Stimulated activated CD4-positive, alpha-beta T cell treated with anti-CD3 and anti-CD28 coated beads, Interleukin-15, amount 100 ng/mL, for 48 hours (primary cell): ENCODE measurements around the gene TSEN34.
A peak's percentile ranks its signal among the peaks of the same experiment; 100 is the strongest.
"Not testable (repeated sequence)": the region's sequence is repeated elsewhere in the genome, so short reads cannot be mapped to it uniquely, and the experiment has no call there.

Experiments
- DNase-seq, 2 donors: peaks; one replicate each; pipeline ENCODE4 v3.0.0-alpha.2; 2020; ENCODE audit warnings: low read depth in 2 of 2

The TSEN34 gene

DNA sequence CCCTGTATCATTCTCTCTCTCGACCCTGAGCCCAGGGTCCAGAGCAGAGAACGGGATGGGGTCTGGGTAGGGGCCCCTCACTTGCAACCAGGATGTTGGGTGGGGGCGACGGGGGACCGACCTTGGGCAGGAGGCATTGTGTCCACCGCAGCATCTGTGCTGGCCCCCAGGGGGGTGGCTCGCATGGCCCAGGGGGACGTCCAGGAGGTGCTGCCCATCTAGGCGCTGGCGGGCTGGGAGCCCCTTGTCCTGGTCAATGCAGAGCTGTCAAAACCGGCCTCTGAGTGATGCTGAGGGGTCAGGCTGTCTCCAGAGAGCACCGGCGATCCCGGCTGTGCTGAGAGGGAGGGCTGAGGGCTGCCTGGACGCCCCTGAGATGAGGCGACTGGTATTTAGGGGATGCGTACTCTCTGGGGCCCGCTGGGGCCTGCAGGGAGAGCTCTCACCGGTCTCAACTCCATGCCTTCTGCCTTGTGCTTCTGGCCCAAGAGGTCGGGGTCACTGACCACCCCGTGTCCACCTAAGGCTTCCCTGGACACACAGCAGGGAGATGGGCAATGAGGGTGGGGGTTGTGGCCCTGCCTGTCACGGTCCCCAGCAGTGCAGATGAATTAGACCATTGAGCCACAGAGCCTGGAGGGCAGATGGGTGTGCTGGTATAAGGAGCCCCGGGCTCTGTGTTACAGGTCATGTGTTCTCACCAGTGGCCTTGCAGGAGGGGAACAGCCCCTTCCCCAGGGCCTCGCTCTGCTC is 18.1 kb downstream of the TSEN34 start:
- DNase-seq: no peak

DNA sequence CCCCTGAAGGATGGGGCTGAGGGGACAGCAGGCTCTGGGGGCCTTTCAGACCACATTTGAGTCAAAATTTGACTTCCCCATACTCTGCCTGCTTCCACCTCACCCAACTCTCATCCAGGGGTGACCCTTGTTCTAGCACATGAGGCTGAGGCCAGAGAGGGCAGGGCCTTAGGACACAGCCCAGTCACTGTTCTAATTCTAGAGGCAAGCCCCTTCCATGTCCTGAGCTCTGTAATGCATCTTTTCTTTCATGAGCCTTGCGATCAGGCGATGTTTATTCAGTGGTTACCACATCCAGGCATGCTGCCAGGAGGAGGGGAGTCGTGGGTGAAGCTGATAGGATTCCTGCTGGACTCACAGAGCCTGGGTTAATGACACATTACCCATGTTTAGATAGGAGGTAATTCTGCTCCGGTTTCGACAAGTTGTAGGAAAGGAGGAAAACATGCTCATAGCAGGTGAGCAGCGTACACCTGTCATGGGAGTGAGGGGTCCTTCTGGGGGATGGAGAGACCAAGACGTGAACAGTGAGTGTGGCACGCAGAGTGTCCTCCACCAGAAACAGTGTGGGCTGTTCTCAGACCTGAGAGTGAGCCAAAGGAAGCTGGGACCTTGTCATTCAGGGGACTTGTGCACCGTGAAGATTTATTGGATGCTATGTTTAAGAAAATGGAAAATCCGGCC is 18.8 kb downstream of the TSEN34 start:
- DNase-seq: no peak

DNA sequence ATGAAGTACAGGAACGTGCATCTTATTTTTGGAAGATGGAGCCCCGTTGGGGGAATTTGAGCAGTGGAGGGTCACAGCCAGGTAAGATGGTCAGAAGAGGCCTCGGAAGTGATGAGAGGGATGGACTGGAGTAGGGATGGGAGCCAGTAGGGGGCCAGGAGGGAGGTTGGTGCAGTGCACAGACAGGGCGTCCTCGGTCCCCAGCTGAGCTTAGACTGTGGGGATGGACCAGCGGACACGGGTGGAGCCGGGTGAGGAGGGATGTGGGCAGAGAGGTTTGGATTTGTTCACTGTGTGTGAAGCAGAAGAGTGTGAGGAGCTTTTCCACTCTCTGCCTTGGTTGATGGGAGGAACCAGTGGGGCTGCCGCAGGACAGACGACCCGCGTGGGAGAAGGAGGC is 20.1 kb downstream of the TSEN34 start:
- no peak for DNase-seq

DNA sequence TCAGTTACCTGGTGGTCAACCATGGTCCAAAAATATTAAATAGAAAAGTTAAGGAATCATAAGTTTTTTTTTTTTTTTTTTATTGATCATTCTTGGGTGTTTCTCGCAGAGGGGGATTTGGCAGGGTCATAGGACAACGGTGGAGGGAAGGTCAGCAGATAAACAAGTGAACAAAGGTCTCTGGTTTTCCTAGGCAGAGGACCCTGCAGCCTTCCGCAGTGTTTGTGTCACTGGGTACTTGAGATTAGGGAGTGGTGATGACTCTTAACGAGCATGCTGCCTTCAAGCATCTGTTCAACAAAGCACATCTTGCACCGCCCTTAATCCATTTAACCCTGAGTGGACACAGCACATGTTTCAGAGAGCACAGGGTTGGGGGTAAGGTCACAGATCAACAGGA is 23.1 kb downstream of the TSEN34 start:
- not testable (repeated sequence) for DNase-seq

- not testable (repeated sequence) for DNase-seq
Observed at GRCh38 chr19:54214734-54215133, 23.6 kb downstream of the TSEN34 start.

DNA sequence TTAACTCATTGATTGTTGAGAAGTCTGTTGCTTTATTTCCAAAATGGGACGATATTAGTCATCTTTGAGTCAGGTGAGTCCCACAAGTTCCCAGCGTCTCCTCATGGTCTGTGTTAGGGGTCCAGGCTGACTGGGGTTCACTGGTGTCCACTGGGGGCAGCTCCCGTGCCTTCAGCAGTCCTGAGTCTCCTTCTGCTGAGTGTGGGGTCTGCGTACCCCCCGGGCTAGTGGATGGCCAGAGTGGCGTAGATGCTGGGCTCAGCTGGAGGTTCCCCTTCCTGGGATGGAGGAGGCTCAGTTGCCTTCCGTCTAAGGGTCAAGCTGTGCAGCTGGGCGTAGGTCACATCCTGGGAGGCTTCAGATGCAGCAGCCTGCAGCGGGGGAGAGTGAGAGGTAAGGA is 25.8 kb downstream of the TSEN34 start:
- no peak for DNase-seq

DNA sequence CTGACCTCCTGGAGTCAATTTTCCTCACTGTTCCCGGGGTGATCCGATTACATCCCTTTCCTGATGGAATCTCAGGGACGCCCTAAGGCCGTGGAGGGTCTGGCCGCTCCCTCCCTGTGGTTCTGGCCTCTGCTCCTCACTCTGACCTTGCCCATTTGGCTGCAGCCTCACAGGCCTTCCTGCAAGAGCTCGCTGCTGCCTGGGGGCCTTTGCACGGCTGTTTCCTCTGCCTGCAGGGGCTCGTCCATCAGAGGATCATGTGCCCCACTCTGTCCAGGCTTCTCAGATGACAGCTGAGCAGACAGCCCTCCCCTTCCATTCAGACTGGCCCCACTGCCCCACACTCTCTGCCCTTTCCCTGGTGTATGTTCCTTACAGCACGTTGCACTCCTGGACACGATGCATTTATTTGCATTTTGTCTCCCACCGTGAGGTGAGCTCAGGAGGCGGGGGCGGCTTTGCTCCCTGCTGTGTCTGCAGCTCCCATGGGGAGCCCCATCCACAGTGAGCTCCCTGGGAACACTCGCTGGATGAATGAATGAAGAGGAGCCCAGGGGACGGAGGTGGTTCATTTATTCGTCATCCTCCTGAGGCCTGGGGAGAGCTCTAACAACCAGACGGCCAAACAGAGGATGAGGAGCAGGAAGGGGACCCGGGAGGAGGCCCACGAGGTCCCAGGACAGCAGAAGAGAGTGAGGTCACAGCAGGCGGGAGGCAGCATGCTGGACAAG is 26.6 kb downstream of the TSEN34 start:
- DNase-seq: not testable (repeated sequence)

GRCh38 chr19:54218259-54218658 is 27.2 kb downstream of the TSEN34 start:
- DNase-seq: no peak

DNA sequence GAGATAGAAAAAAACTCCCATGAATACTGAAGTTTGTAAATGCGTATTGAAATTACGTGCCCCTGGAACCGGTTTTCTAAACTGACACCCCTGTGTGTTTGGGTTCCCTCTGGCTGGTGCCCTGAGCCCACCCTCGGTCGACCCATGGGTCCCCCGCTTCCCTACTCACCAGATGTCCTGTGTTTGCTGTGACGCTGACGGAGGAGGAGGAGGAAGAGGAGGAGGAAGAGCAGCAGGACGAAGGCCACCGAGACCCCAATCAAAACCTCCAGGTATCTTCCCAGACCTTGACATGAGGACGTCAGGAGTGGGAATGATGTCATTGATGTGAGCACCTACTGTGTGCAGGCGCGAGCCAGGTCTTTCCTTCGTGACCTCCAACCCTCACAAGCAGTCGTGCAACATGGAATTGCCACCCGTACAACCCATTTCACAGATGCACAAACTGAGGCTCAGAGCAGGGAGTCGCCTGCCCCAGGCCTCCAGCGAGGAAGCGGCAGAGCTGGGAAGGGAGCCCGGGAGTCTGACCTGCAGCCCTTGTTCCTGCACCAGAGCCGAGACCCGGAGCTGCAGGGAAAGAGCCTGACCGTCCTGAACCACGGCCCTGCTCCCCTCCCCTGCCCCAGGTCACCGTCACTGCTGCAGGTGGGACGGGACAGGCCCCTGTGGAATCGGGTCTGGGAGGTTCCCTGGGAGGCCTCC is 28.0 kb downstream of the TSEN34 start:
- DNase-seq: no peak

DNA sequence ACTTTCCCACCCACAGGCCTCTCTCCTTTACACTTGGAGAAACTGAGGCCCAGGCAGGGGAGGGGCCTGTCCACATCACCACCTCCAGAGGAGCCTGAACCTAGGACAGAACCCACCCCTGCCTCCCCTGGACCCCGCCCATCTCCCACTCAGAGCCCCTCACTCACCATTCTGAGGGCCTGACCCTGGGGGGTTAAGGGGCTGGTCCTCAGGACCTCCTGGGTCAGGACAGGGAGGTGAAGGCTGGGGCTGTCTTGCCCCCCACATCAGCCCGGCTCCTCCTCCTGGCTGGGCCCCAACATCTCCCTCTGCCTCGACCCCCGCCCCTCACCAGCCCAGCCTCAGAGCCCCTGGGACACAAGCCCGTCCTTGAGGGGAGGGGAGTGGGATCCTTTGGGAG is 28.6 kb downstream of the TSEN34 start:
- DNase-seq: not testable (repeated sequence)

DNA sequence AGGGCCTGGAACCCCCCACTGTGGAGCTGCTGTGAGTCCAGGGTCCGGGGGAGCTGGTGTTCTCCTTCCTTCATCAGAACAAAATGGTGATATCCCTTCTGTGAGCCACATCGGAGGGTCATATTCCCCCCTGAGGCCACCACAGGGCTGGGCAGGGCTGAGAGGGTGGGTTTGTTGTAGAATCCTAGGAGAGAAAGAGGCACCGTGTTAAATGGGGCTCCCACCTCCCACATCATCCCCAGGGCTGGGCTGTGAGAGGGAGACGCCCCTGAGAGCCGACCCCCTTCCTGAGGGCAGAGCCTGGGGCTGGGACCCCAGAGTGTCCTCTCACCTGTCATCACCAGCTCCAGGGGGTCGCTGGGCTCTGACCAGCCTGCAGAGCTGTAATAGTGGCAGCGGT is 30.8 kb downstream of the TSEN34 start:
- DNase-seq: not testable (repeated sequence)

DNA sequence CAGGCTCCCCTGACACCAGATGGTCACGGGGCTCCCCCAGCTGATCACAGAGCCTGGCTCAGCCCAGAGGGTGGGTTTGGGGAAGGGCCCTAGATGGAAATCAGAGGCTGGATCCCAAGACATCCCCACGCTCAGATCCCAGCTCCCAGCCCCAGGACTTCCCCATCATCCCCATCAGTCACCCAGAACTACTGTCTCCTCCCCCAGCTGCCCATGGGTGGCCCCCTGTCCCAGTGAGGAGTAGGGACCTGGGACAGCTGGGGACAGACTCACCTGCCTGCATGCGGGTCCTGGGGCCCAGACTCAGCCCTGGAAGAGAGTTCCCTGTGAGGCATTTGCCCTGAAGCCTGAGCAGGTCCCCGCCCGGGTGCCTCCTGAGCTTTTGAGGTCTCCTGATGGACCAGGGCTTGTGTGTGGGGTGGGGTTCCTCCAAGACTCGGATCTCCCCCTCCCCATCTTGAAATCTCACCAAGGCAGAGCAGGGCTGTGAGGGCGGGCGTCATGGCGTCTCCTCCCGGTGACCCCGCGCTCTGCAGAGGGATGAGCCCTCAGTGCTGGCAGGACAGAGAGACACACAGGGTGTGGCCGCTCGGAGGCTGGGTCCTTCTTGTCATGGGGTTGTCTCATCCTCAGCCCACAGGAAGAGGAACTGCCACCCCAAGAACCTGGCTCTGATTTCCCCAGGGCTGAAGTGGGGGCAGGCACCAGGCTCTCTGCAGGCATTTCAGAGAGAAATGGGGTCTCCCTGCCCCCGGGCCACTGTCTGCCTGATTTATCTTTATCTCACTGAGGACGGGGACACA is 31.6 kb downstream of the TSEN34 start, which contains the start of gene LILRB3:
Gene LILRB3 (minus strand): TSS at position 534 of the 803 bp plus-strand sequence. CDS start 31 bp downstream, at position 503.
- DNase-seq: not testable (repeated sequence)

DNA sequence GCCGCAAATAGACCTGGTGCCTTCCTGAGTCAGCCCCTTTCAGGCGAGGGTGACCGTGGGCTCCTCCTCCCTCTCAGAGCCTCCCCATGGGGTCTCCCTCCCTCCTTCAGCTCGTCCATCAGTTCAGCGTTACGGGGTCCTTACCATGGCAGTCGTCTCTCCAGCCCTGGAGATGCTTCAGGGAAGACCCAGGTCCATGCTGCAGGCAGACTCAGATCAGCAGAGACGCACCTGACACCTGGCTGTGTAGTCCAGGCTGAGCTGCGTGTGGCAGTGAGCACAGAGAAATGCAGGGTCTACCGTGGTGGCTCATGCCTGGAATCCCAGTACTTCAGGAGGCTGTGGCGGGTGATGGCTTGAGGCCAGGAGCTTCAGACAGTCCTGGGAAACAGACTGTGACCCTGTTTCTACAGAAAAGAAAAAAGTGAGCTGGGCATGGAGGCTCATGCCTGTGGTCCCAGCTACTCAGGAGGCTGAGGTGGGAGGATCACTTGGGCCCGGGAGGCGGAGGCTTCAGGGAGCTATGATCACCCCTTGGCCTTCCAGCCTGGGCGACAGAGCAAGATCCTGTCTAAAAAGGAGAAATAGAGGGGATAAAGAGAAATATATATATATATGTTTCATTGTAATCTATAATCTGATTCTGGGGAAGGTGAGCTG is 32.3 kb downstream of the TSEN34 start:
- DNase-seq: not testable (repeated sequence)

DNA sequence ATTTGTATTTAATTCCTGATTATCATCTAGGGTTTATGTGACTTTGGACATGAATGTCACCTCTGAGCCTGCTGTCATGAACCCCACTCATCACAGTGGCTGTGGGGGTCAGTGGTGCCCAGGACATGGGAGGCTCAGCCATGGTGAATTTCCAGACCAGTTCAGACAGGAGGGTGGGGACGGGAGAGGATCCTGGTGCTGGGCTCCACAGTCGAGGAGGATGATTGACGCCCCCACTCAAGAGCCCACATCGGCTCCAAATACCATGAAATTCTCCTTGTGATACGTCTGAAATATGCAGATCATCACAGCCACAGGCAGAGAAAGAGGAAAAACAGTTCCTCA is 32.8 kb downstream of the TSEN34 start:
- not testable (repeated sequence) for DNase-seq

DNA sequence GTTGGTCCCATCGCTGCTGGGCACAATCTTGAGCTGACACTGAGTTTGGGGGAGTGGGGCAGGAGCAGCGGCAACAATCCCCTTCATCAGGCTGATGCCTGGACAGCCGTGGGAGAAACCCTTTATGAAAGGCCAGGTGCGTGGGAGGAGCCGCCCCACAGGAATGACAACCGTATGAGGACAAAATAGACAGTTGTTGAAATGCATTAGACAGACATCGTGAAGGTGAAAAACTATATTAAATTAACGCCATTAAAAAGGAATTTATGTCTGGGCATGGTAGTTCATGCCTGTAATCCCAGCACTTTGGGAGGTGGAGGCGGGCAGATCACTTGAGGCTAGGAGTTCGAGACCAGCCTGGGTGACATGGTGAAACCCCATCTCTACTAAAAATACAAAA is 33.5 kb downstream of the TSEN34 start:
- DNase-seq: not testable (repeated sequence)

DNA sequence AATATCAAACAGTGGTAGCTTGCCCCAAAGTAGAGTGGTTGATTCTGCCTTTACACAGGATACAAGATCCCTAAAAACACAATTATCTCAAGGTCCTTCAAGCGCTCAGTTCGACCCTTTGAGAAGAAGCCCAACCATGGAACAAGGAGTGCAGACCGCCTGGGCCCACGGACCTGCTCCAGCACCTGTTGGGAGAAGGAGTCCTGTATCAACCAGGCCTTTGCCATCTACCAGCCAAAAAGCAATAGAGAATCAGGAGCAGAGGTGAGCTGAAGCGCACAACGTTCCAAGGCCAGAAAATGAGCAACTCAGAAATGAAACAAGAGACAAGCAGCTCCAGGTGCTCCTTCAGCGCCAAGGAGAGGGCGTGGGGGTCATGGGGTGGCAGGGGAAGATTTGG is 38.0 kb downstream of the TSEN34 start:
- no peak for DNase-seq

DNA sequence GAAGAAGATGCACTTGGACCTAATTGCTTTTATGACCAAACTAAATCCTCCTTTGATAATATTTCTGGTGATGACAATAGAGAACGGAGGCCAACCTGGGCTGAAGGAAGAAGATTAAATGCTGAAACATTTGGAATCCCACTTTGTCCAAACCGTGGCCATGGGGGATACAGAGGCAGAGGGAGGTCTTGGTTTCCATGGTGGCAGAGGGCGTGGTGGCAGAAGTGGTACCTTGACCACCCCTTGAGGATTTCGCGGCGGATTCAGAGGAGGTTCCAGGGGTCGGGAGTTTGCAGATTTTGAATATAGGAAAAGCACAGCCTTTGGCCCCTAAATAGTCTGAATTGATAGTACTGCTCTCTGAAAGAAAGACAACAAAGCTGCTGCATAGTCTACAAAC is 38.9 kb downstream of the TSEN34 start:
- DNase-seq: no peak

GRCh38 chr19:54231077-54231931 is 40.2 kb downstream of the TSEN34 start:
- peak; percentile 62 to 81 for DNase-seq

DNA sequence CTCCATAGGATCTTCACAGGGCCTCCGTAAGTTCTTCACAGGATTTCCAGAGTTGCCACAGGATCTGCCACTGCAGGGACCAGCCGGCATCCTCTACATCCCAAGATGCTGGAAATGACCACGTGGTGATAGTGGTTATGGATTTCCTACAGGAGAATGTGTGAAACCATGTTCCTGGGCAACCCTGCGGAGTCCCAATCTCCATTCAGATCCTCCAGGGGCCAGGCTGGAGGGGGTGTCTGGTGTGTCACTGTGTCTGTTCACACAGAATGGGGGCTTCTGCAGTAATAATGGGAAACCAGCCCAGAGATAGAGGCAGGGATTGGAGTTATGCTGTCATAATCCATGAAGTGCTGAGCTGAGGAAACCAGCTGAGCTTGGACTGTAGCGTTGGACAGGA is 42.8 kb downstream of the TSEN34 start:
- DNase-seq: no peak
